ENCODE measurements around the gene KCNK18. TPM values are rescaled to one million over a fixed set of nuclear protein-coding genes. Genes with fewer than 3 reads are reported as not detected.

KCNK18 gene
- polyA plus RNA-seq (2012; ENCODE audit: insufficient read depth, insufficient read length): not detected

- DNase-seq (ENCODE audit: low read depth, low spot score): no peak
- H3K4me3 ChIP-seq (ENCODE audit: low read length): no peak within 1 kb of the TSS
Observed at GRCh38 chr10:117197189-117197588, at the start of gene KCNK18. KCNK18 (plus strand) TSS chr10:117197489; CDS start chr10:117197489, 0 bp downstream.

GRCh38 chr10:117148284-117148683 lies 49.0 kb upstream of the KCNK18 start:
- H3K4me3 ChIP-seq (ENCODE audit: low read length): no peak overlapping the region
- DNase-seq (ENCODE audit: low read depth, low spot score): no peak

- no peak overlapping the region for H3K4me3 ChIP-seq (ENCODE audit: low read length)
- DNase-seq (ENCODE audit: low read depth, low spot score): no peak
Observed at GRCh38 chr10:117152668-117153067, 44.6 kb upstream of the KCNK18 start.

DNA sequence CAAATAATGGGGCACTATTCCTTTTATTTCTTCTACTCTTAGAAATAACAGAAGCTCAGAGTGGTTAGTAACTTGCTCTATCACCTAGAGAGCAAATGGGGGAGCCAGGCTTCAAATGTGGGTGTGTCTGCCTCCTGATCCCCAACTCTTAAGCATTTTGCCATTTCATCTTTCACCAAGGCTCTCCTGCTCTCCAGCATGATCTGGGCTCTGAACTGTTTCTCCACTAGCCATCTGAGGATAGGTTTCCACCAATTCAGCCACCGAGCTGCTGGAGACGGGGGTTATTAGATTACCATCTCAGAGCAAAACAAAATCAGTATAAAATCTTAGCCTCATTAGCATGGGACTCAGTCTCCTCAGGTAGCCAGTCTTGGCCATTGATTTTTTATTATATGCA lies 39.0 kb upstream of the KCNK18 start:
- DNase-seq (ENCODE audit: low read depth, low spot score): no peak
- no peak overlapping the region for H3K4me3 ChIP-seq (ENCODE audit: low read length)

DNA sequence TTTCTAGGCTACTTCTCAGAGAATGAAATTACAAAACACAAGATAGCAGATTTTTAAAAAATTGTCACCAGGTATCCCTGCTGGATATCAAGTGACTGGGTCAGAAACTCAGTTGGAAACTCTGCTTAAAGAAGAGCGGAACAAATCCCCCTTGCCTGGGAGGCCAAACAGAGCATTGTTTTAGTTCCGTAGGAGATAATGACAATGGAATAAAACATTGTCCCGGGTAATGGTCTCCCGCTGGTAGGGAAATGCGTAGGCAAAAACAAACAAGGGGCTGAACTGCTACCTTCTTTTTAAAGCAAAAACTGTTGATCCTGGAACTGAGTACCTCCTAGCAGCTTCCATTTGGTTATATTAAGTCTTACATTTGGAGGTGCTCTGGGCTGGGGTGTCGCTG lies 37.9 kb upstream of the KCNK18 start:
- DNase-seq (ENCODE audit: low read depth, low spot score): no peak

GRCh38 chr10:117160567-117160966 lies 36.7 kb upstream of the KCNK18 start:
- no peak overlapping the region for H3K4me3 ChIP-seq (ENCODE audit: low read length)

More for the DNA sequence above, 37.9 kb upstream of the KCNK18 start:
- no peak overlapping the region for H3K4me3 ChIP-seq (ENCODE audit: low read length)

GRCh38 chr10:117161386-117162033 lies 35.8 kb upstream of the KCNK18 start:
- no peak for DNase-seq (ENCODE audit: low read depth, low spot score)
- H3K4me3 ChIP-seq (ENCODE audit: low read length): no peak overlapping the region

More at GRCh38 chr10:117160567-117160966, 36.7 kb upstream of the KCNK18 start:
- DNase-seq (ENCODE audit: low read depth, low spot score): no peak

DNA sequence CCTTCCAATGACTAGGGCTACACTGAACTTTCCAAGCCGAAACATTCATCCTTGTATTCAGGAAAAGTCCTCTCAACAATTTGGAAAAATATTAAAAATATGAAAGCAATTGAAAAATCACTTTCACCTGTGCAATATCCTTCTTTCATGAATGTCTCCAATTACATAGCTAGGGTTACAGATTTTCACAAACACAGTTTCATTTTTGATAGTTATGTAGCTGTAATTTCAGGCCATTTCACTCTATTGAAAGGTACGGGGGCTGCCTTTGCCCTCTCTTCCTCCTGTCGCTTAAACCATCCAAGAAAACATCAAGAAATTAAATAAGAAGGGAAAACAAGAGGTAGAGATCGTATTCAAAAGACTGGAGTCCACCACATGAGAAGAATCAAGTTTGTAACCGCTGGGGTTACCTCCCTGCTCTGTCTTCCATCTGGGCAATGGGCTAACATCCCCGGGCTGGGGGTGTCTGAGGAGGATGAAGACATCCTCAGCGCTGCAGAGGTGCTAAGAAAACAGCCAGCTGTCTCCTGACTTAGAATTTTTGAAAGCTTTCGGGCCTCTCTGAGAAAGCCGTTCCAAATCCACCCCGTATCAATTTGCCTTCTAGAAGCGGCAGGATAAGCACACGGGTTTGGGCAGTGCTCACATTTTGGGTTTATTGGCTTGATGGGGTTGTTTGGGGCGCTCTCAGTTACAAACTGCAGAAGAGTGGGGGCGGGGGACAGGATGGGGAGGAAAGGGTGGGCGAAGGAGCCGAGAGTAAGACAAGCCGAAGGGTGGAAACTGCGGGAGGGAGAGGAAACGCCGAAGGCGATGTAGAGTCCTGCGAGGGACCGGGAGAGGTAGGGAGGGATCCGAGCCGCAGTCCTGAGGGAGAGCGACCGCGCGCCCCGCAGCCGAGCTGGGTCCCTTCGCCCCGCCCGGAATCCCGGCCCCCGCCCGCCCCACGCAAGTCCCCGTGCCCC lies 34.9 kb upstream of the KCNK18 start:
- H3K4me3 ChIP-seq (ENCODE audit: low read length): no peak overlapping the region
- DNase-seq (ENCODE audit: low read depth, low spot score): no peak

DNA sequence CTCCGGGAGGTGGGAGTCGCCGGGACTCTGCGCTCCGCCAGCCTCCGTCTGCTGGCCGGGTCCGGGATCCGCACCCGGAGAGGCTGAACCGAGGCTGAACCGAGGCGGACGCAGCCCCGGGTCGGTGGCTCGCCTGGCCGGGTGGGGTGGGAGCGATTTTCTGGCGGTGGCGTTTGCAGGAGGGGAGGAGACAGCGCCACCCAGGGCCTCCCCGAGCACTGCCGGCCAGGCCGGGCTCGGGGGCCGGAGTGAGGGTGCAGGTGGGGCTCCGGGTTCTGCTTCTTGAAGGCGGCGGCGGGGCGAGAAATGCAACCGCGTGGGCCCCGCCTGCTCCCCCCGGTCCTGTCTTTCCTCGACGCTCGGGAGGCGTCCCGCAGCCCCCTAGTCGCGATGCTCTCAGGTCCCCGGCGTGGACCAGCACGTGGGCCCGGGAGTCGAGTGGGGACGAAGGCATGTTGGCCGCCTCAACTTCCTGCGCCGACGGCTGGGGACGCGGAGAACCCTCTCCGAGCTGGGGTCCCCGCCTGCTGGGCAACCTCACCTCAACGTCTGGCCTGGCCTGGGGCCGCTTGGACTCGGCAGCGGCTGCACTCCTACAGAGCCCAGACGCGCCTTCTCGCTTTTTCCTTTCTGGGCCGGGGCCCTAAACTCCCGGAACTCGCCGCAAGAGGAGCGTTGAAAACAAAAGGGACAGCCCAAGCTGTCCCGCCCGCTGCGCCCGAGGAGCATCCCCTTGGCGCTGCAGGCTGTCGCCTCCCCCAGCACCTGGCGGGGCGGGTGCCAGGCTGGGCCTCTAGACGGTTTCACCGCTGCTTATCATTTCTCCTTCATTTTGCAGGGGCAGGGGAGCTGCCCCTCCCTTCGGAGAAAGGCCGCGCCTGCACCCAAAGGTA lies 34.0 kb upstream of the KCNK18 start:
- DNase-seq (ENCODE audit: low read depth, low spot score): no peak
- no peak overlapping the region for H3K4me3 ChIP-seq (ENCODE audit: low read length)

DNA sequence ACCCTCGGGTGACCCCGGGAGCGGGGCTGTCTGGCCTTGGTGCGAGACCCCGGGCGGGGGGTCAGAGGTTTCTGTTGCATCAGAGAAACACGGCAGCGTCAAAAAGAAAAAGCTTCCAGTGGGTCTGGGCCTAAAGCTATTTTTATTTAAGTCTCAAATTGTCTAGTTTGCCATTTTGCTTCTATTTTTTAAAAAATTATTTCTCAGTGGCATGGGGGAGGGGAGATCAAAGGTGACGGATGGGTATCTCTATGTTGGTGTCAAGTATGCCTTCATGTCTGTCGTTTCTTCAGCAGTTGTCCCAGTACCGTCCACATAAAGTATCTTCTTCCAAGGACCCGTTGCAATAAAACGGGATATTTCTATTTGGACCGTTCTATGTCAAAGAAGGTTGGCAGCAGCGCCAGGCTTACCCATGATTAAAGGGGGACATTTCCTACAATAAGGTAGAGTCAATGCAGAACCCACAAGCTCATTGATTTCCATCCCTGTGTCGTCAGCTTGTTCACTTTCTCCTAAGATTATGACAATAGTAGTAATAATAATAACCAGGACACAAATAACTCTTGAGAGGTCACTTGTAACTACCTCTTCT lies 33.2 kb upstream of the KCNK18 start:
- no peak overlapping the region for H3K4me3 ChIP-seq (ENCODE audit: low read length)
- DNase-seq (ENCODE audit: low read depth, low spot score): no peak

- H3K4me3 ChIP-seq (ENCODE audit: low read length): no peak overlapping the region
- no peak for DNase-seq (ENCODE audit: low read depth, low spot score)
Observed at GRCh38 chr10:117164592-117165537, 32.4 kb upstream of the KCNK18 start.

- no peak overlapping the region for H3K4me3 ChIP-seq (ENCODE audit: low read length)
- DNase-seq (ENCODE audit: low read depth, low spot score): no peak
Observed at GRCh38 chr10:117165538-117166417, 31.5 kb upstream of the KCNK18 start.

DNA sequence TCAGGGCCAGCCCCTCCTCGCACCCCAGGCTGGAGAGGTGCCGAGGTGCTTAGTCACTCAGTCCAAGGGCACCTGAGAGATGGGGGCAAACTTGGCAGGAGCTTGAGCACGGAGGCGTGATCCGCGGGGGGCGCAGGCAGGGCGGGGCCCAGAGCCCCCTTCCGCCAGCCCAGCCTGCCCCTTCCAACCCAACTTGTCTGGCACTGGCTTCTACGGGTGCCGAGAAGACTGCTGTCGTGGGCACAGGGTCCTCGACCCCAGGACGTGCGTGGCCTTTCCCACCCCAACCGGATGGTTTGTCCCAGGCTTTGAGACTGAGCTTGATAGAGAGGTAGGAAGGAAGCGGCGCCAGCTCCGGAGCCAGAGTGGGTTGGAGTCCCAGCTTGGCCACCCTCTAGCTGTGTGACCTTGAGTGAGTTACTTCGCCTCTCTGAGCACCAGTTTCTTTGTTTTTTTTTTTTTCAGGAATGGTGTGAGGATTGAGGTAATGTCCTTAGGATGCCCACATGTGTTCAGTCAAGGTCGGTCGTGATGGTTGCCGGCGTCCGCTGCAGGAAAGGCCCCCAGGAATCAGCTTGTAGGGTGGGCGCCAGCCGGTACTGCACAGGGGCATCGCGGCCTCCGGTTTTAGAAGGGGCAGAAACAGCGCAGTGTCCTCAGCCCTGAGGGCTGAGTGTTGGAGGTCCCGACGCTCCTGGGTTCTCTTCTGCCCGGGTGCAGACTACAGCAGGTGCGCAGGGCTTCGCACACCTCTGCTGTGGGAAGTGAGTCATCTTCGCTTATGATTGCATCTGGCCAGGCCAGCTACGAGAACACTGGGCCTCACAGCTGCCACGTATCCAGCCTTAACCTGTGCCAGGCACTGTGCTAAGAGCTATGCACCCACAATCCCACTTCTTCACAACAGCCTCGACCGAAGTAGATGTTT lies 30.6 kb upstream of the KCNK18 start:
- no peak overlapping the region for H3K4me3 ChIP-seq (ENCODE audit: low read length)
- DNase-seq (ENCODE audit: low read depth, low spot score): no peak

DNA sequence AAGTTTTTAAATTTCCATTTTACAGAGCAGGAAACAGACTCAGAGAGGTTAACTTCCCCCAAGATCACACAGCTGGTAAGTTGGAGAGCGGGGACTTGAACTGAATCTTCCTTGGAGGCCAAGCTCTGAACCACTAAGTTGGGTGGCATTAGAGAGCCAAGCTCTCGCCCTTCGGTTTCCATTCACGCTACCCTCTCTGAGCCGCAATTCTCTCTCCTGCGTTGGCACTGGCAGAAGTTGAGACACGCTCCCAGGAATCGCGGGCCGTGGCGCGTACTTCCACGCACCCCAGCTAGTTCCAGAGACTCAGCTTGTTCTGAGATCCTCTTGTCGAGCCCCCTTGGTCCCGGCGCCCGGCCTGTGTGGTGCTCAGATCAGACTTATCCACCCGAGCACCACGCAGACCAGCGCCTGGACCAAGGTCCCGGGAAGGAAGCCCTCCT lies 29.9 kb upstream of the KCNK18 start:
- H3K4me3 ChIP-seq (ENCODE audit: low read length): no peak overlapping the region
- DNase-seq (ENCODE audit: low read depth, low spot score): no peak

- peak overlapping the region; percentile 26 for H3K4me3 ChIP-seq (ENCODE audit: low read length)
- DNase-seq (ENCODE audit: low read depth, low spot score): peak; percentile 10
Observed at GRCh38 chr10:117167789-117168674, 29.3 kb upstream of the KCNK18 start.

Measured in Jurkat, Clone E6-1 (cell line).